K562 (cell line): ENCODE data around the gene SHANK3. TPM values are rescaled to one million over a fixed set of nuclear protein-coding genes. Genes with fewer than 3 reads are reported as not detected.

Source experiments
- ATAC-seq: fragments of 200-7000 bp; cut with Tn5 transposase; 3 replicates; pipeline ENCODE4 v1.9.1; 2020; ENCODE audit warnings: moderate library complexity
- BruUV-seq: library from RNA; stranded (reverse); fragments of 400-500 nt; replicated peaks from 2 replicates; lab custom pipeline; 2021; lab: Mats Ljungman, UMichigan
- CTCF ChIA-PET: fragments of 300-600 bp; formaldehyde crosslinking; extraction: SDS; loops from one replicate; lab custom pipeline; 2021; ENCODE audit warnings: low intra/inter-chr PET ratio; lab: Yijun Ruan, JAX
- POLR2A ChIA-PET: fragments of 300-600, 350-650 bp; sonication (Branson Sonifier 250); formaldehyde crosslinking; extraction: SDS; loops from one replicate; lab custom pipeline; 2021; ENCODE audit warnings: antibody characterized with exemption, inconsistent platforms; lab: Yijun Ruan, JAX
- DNase-seq, 4 experiments: peaks; one replicate each; pipeline versions ENCODE4 v3.0.0 to v3.0.0-alpha.2; 2011 to 2018; ENCODE audit warnings: low spot score in 3 of 4, mixed read lengths in 3 of 4; ENCODE audit errors: extremely low read depth in 1 of 4
- FAIRE-seq: peaks from 2 replicates; lab custom pipeline; 2011; peaks lifted over from hg19 to GRCh38; lab: Jason Lieb, UNC
- H2AFZ ChIP-seq: 2 replicates; pipeline ENCODE4 v1.6.0; 2011; ENCODE audit warnings: low read depth, low read length, control low read depth, inconsistent platforms
- H3K27ac ChIP-seq: fragments of 200-600 bp; 3 replicates; pipeline ENCODE4 v1.8.0; 2011; ENCODE audit warnings: low read depth, mild to moderate bottlenecking, control low read depth, inconsistent platforms, low read length, moderate library complexity, mixed read lengths; ENCODE audit errors: extremely low read depth
- H3K27me3 ChIP-seq, 2 experiments: fragments of 300-600 bp in 1 of 2; 2 replicates in 1 of 2; 3 replicates in 1 of 2; pipeline versions ENCODE4 v1.6.0 to v1.8.0; 2011; ENCODE audit warnings: inconsistent platforms in 2 of 2, low read length in 2 of 2, mild to moderate bottlenecking in 1 of 2, mixed read lengths in 1 of 2, moderate library complexity in 1 of 2; ENCODE audit not compliant: control insufficient read depth in 2 of 2, insufficient read depth in 2 of 2
- H3K36me3 ChIP-seq: fragments of 300-600 bp; 3 replicates; pipeline ENCODE4 v1.8.0; 2011; ENCODE audit warnings: mild to moderate bottlenecking, low read length, inconsistent platforms; ENCODE audit not compliant: control insufficient read depth, insufficient read depth
- H3K4me1 ChIP-seq, 2 experiments: fragments of 200-600 bp in 1 of 2; replicated peaks in 1 of 2; 2 replicates in 1 of 2; 3 replicates in 1 of 2; pipeline versions ENCODE4 v1.5.1 to v1.8.0; 2011; ENCODE audit warnings: inconsistent platforms in 2 of 2, low read length in 2 of 2, mild to moderate bottlenecking in 1 of 2, mixed read lengths in 1 of 2, moderate library complexity in 1 of 2; ENCODE audit not compliant: control insufficient read depth in 2 of 2, insufficient read depth in 2 of 2
- H3K4me2 ChIP-seq: 2 replicates; pipeline ENCODE4 v1.6.1; 2011; ENCODE audit warnings: low read length, control low read depth, inconsistent platforms, mixed read lengths; ENCODE audit not compliant: insufficient read depth
- H3K4me3 ChIP-seq: fragments of 200-600 bp; sonication (generic), shearing (Covaris generic); 2 replicates; pipeline ENCODE4 v1.5.1; 2016; ENCODE audit warnings: control low read depth, inconsistent platforms
- H3K79me2 ChIP-seq: fragments of 200-600 bp; 3 replicates; pipeline ENCODE4 v1.8.0; 2011; ENCODE audit warnings: low read length, inconsistent platforms; ENCODE audit not compliant: control insufficient read depth, insufficient read depth
- H3K9ac ChIP-seq, 2 experiments: 2 replicates each; pipeline versions ENCODE4 v1.6.0 to v1.6.1; 2011; ENCODE audit warnings: low read depth in 2 of 2, low read length in 2 of 2, control low read depth in 1 of 2, inconsistent platforms in 1 of 2, mild to moderate bottlenecking in 1 of 2, mixed read lengths in 1 of 2; ENCODE audit not compliant: insufficient read depth in 1 of 2
- H3K9me1 ChIP-seq: one replicate; pipeline ENCODE4 v1.6.0; 2011; ENCODE audit warnings: inconsistent platforms, mild to moderate bottlenecking, low read length, moderate library complexity; ENCODE audit not compliant: control insufficient read depth, insufficient read depth
- H3K9me3 ChIP-seq: replicated peaks from 2 replicates; pipeline ENCODE4 v1.5.1; 2011; ENCODE audit warnings: low read depth, low read length, inconsistent platforms; ENCODE audit not compliant: control insufficient read depth, insufficient read depth
- H4K20me1 ChIP-seq: replicated peaks from 2 replicates; pipeline ENCODE4 v1.6.1; 2011; ENCODE audit warnings: low read length, inconsistent platforms, mixed read lengths; ENCODE audit not compliant: control insufficient read depth, insufficient read depth
- CBFA2T3 ChIP-seq: fragments of 450-650 bp; IDR thresholded peaks from 2 replicates; pipeline ENCODE4 v1.6.1; 2017
- CCNT2 ChIP-seq: IDR thresholded peaks from 2 replicates; pipeline ENCODE4 v1.6.1; 2011; ENCODE audit warnings: borderline replicate concordance, low read depth, mild to moderate bottlenecking, moderate library complexity, mixed read lengths, low read length; ENCODE audit not compliant: insufficient read length; ENCODE audit errors: extremely low read depth
- DMBX1 ChIP-seq: fragments of 250-450 bp; sonication (Bioruptor Pico); IDR thresholded peaks from 2 replicates; pipeline ENCODE4 v1.8.0; 2022; ENCODE audit warnings: inconsistent platforms, mild to moderate bottlenecking, moderate library complexity, borderline replicate concordance
- HDAC6 ChIP-seq: IDR thresholded peaks from 2 replicates; pipeline ENCODE4 v1.6.1; 2012; ENCODE audit warnings: low read depth, mild to moderate bottlenecking, control low read depth, inconsistent platforms, low read length, moderate library complexity
- IFI16 ChIP-seq: fragments of 250-450 bp; sonication (Bioruptor Pico); IDR thresholded peaks from 2 replicates; pipeline ENCODE4 v2.1.2; 2022; ENCODE audit warnings: mild to moderate bottlenecking, inconsistent platforms
- KDM2B ChIP-seq: fragments of 250-450 bp; sonication (Bioruptor Pico); IDR thresholded peaks from 2 replicates; pipeline ENCODE4 v1.8.0; 2021; ENCODE audit warnings: mild to moderate bottlenecking, moderate library complexity
- NKRF ChIP-seq: fragments of 450-650 bp; IDR thresholded peaks from 2 replicates; pipeline ENCODE4 v1.6.1; 2016; ENCODE audit warnings: borderline replicate concordance
- POU5F1 ChIP-seq: fragments of 150-350 bp; IDR thresholded peaks from 2 replicates; pipeline ENCODE4 v1.6.1; 2014; ENCODE audit warnings: borderline replicate concordance, low read length, low read depth, mild to moderate bottlenecking; ENCODE audit not compliant: partially characterized antibody
- SMAD3 ChIP-seq: fragments of 450-650 bp; formaldehyde crosslinking; conservative IDR thresholded peaks from 2 replicates; pipeline ENCODE4 v1.4.0; 2020; ENCODE audit warnings: mild to moderate bottlenecking
- SRSF7 ChIP-seq: fragments of 200-400 bp; formaldehyde crosslinking; optimal IDR thresholded peaks from 2 replicates; pipeline ENCODE3; 2017; ENCODE audit warnings: mild to moderate bottlenecking, low read depth, low read length
- TBL1XR1 ChIP-seq, 2 experiments: IDR thresholded peaks; 2 replicates each; pipeline ENCODE4 v1.6.1; 2012; ENCODE audit warnings: improper control_type of control experiment in 2 of 2, low read length in 2 of 2, mild to moderate bottlenecking in 1 of 2
- TGIF2 ChIP-seq: sonication (generic); formaldehyde crosslinking; IDR thresholded peaks from 2 replicates; pipeline ENCODE4 v1.8.1; 2022; ENCODE audit warnings: mild to moderate bottlenecking, missing genetic modification reagents, moderate library complexity
- ZNF12 ChIP-seq: sonication (generic); formaldehyde crosslinking; IDR thresholded peaks from 2 replicates; pipeline ENCODE4 v1.4.0; 2020; ENCODE audit warnings: mild to moderate bottlenecking, missing genetic modification reagents
- ZNF518B ChIP-seq: fragments of 250-450 bp; sonication (Bioruptor Pico); IDR thresholded peaks from 2 replicates; pipeline ENCODE4 v1.5.0; 2021; ENCODE audit warnings: mild to moderate bottlenecking, moderate library complexity
- ZNF696 ChIP-seq: fragments of 250-450 bp; sonication (Bioruptor Pico); conservative IDR thresholded peaks from 2 replicates; pipeline ENCODE4 v1.4.0; 2020; ENCODE audit warnings: mild to moderate bottlenecking, moderate library complexity
- ZNF707 ChIP-seq: fragments of 250-450 bp; sonication (Bioruptor Pico); conservative IDR thresholded peaks from 2 replicates; pipeline ENCODE4 v1.8.0; 2022; ENCODE audit warnings: inconsistent platforms, mild to moderate bottlenecking, moderate library complexity
- whole genome bisulfite sequencing: fragments of 100-300 bp; shearing (Covaris generic); methylation state at CpG from one replicate; pipeline ENCODE4 v1.1.6; 2016; ENCODE audit warnings: low coverage, mixed read lengths; ENCODE audit not compliant: insufficient coverage; ENCODE audit errors: missing lambda C conversion rate; 5-methylcytosine and 5-hydroxymethylcytosine counted together
- in situ Hi-C: fragments of 300-500 bp; cut with MboI; formaldehyde crosslinking; loops from 4 replicates; pipeline ENCODE4 v1.15.0; 2018; ENCODE audit warnings: inconsistent platforms, mixed read lengths
- intact Hi-C: fragments of 100-400 bp; cut with micrococcal nuclease; formaldehyde crosslinking; loops from 2 replicates; pipeline ENCODE4 v1.14.2; 2022
- polyA plus RNA-seq, 8 experiments: library from polyadenylated mRNA; depleted of rRNA in 4 of 8; stranded (reverse) in 5 of 8; unstranded in 3 of 8; fragments of >200 nt; fragmentation: Nextera tagmentation in 2 of 8; fragmentation: Illumina TruSeq in 1 of 8; extraction: Ambion mirVana in 2 of 8; extraction: Trizol in 1 of 8; gene quantifications; 2 replicates each; pipeline versions ENCODE4 v1.2.1 to v1.2.3, GENCODE V29; 2011 to 2014; ENCODE audit warnings: inconsistent platforms in 1 of 8, missing spikeins in 1 of 8
- total RNA-seq, 7 experiments: library from RNA; depleted of rRNA in 6 of 7; stranded (reverse); fragments of >200 nt in 6 of 7; fragmentation: Illumina TruSeq in 2 of 7; extraction: Trizol in 2 of 7; gene quantifications; 2 replicates each; pipeline versions ENCODE4 v1.2.1 to v1.2.3, GENCODE V29; 2011 to 2021; ENCODE audit warnings: low replicate concordance in 1 of 7

Gene SHANK3
- total and polyA plus RNA-seq, 9 of the 15 experiments (the other 6 are each of a cell fraction or from before 2014, with no cell fraction given): 0.01 to 0.07 (median 0.03) TPM; not detected in 6

- peaks cover 5 to 42% of the 10 kb centered on the region in 2 experiments for H3K27me3 ChIP-seq
- intact Hi-C loops: no loop called here
- in situ Hi-C loops: loop anchor here (5.0 kb wide), 1 partner anchor 56 kb away; no protein-coding TSS in a partner anchor
- no peaks in the 10 kb centered on the region for H3K9me1 ChIP-seq
- no peak overlapping the region for H3K4me3 ChIP-seq
- H3K9me3 ChIP-seq: no peaks in the 10 kb centered on the region
- no peak overlapping the region for H2AFZ ChIP-seq
- FAIRE-seq (no peak), DNase-seq (no peak), ATAC-seq (no peak)
- no peak for TF ChIP-seq NKRF
- TF ChIP-seq TBL1XR1 (IDR thresholded peaks at IDR 0.05; ENCODE audit: low read length in 2 of 2): no peak
- no peak for TF ChIP-seq ZNF12 (CRISPR knock-in tag)
- TF ChIP-seq DMBX1 (CRISPR knock-in tag): no peak
- no peak for TF ChIP-seq ZNF696 (CRISPR knock-in tag)
- TF ChIP-seq CBFA2T3: no peak
- TF ChIP-seq IFI16 (CRISPR knock-in tag): no peak
- no peak for TF ChIP-seq CCNT2
- TF ChIP-seq HDAC6: no peak
- no peak for TF ChIP-seq POU5F1
- no peak for TF ChIP-seq ZNF518B (CRISPR knock-in tag)
- TF ChIP-seq SMAD3 (CRISPR knock-in tag): no peak
- TF ChIP-seq TGIF2: no peak
- no peak for TF ChIP-seq KDM2B (CRISPR knock-in tag)
- TF ChIP-seq SRSF7: no peak
- TF ChIP-seq ZNF707 (CRISPR knock-in tag): no peak
- no peak overlapping the region for H3K4me2 ChIP-seq
- no peaks in the 10 kb centered on the region for H4K20me1 ChIP-seq
- no peaks in the 10 kb centered on the region for H3K36me3 ChIP-seq
- no peak overlapping the region for H3K27ac ChIP-seq
- H3K9ac ChIP-seq: no peak overlapping the region
- ChIA-PET POLR2A (interaction anchor here (0.6 to 1.5 kb wide), 2 partner anchors 11 to 719 kb away, joined by 3 read pairs; no protein-coding TSS in a partner anchor), CTCF (no interaction called here)
- H3K4me1 ChIP-seq: peaks cover 0 to 6% of the 10 kb centered on the region in 2 experiments; a peak in 2 of 5 replicates
- BruUV-seq: no TSS peak
- 8% methylated on average over 14 of the region's 15 CpGs for WGBS
- no peaks in the 10 kb centered on the region for H3K79me2 ChIP-seq
Measured at GRCh38 chr22:50640857-50641647, 31.6 kb upstream of the SHANK3 start.
